WTC11 (cell line): ENCODE measurements around the gene CDH6. TPM values are rescaled to one million over a fixed set of nuclear protein-coding genes. Genes with fewer than 3 reads are reported as not detected.
A peak's percentile ranks its signal among the peaks of the same experiment; 100 is the strongest.

Experiments used
- ATAC-seq: fragments of 200-7000 bp; cut with Tn5 transposase; 2 replicates; pipeline ENCODE4 v1.10.0; 2021; ENCODE audit warnings: mild to moderate bottlenecking, moderate library complexity
- CTCF ChIA-PET: fragments of 300-600 bp; sonication (Branson Sonifier 250); formaldehyde crosslinking; loops from one replicate; lab custom pipeline; 2021; ENCODE audit warnings: antibody characterized with exemption; lab: Charles Lee
- POLR2A ChIA-PET: fragments of 350-600 bp; sonication (Branson Sonifier 250); formaldehyde crosslinking; loops from one replicate; lab custom pipeline; 2021; ENCODE audit warnings: antibody characterized with exemption; lab: Charles Lee
- DNase-seq: peaks from one replicate; pipeline ENCODE4 v3.0.0; 2021; ENCODE audit warnings: low spot score
- H3K27ac Mint-ChIP-seq: 2 replicates; pipeline ENCODE4 v1.8.0; 2021; ENCODE audit warnings: mixed read lengths
- H3K27me3 Mint-ChIP-seq: 2 replicates; pipeline ENCODE4 v1.8.0; 2021; ENCODE audit warnings: low read depth, mild to moderate bottlenecking, moderate library complexity, mixed read lengths
- H3K36me3 Mint-ChIP-seq: 2 replicates; pipeline ENCODE4 v1.8.0; 2021; ENCODE audit warnings: mixed read lengths
- H3K4me1 Mint-ChIP-seq: 2 replicates; pipeline ENCODE4 v1.8.0; 2022; ENCODE audit warnings: mixed read lengths
- H3K4me3 Mint-ChIP-seq: 2 replicates; pipeline ENCODE4 v1.8.0; 2021; ENCODE audit warnings: mild to moderate bottlenecking, moderate library complexity, mixed read lengths
- H3K9me3 Mint-ChIP-seq: 2 replicates; pipeline ENCODE4 v1.8.0; 2021; ENCODE audit warnings: mixed read lengths
- CTCF ChIP-seq: fragments of 200-600 bp; IDR thresholded peaks from 2 replicates; pipeline ENCODE4 v1.8.0; 2022; ENCODE audit warnings: antibody characterized with exemption
- E2F5 ChIP-seq: sonication (generic); formaldehyde crosslinking; IDR thresholded peaks from 2 replicates; pipeline ENCODE4 v1.8.1; 2022; ENCODE audit warnings: mild to moderate bottlenecking, moderate library complexity, missing genetic modification reagents
- ELF4 ChIP-seq: sonication (generic); formaldehyde crosslinking; IDR thresholded peaks from 2 replicates; pipeline ENCODE4 v1.8.1; 2022; ENCODE audit warnings: low read depth, mild to moderate bottlenecking, moderate library complexity, missing genetic modification reagents
- ESRRA ChIP-seq: sonication (generic); formaldehyde crosslinking; IDR thresholded peaks from 2 replicates; pipeline ENCODE4 v1.8.1; 2022; ENCODE audit warnings: mild to moderate bottlenecking, missing genetic modification reagents, borderline replicate concordance
- FOXJ3 ChIP-seq: sonication (generic); formaldehyde crosslinking; IDR thresholded peaks from 2 replicates; pipeline ENCODE4 v1.9.0; 2021; ENCODE audit warnings: missing genetic modification reagents, mild to moderate bottlenecking, borderline replicate concordance
- FOXK1 ChIP-seq: sonication (generic); formaldehyde crosslinking; IDR thresholded peaks from 2 replicates; pipeline ENCODE4 v1.8.0; 2022; ENCODE audit warnings: mild to moderate bottlenecking, moderate library complexity, missing genetic modification reagents
- GRHL2 ChIP-seq: fragments of 250-450 bp; sonication (Bioruptor Pico); IDR thresholded peaks from 2 replicates; pipeline ENCODE4 v1.8.0; 2022; ENCODE audit warnings: mild to moderate bottlenecking, moderate library complexity; ENCODE audit not compliant: insufficient replicate concordance, severe bottlenecking
- IRF2 ChIP-seq: sonication (generic); formaldehyde crosslinking; IDR thresholded peaks from 2 replicates; pipeline ENCODE4 v1.8.0; 2022; ENCODE audit warnings: low read depth, missing genetic modification reagents, borderline replicate concordance
- NR2C2 ChIP-seq: sonication (generic); formaldehyde crosslinking; IDR thresholded peaks from 2 replicates; pipeline ENCODE4 v1.8.0; 2022; ENCODE audit warnings: mild to moderate bottlenecking, missing genetic modification reagents
- OVOL2 ChIP-seq: fragments of 250-450 bp; sonication (Bioruptor Pico); IDR thresholded peaks from 2 replicates; pipeline ENCODE4 v1.9.0; 2021; ENCODE audit warnings: mild to moderate bottlenecking, borderline replicate concordance
- SOX15 ChIP-seq: fragments of 250-450 bp; sonication (Bioruptor Pico); IDR thresholded peaks from 2 replicates; pipeline ENCODE4 v1.9.0; 2021; ENCODE audit warnings: mild to moderate bottlenecking
- TEAD1 ChIP-seq: sonication (generic); formaldehyde crosslinking; IDR thresholded peaks from 2 replicates; pipeline ENCODE4 v1.8.0; 2022; ENCODE audit warnings: mild to moderate bottlenecking, missing genetic modification reagents
- TP53 ChIP-seq: sonication (generic); formaldehyde crosslinking; IDR thresholded peaks from 2 replicates; pipeline ENCODE4 v1.8.1; 2023; ENCODE audit warnings: mild to moderate bottlenecking, missing genetic modification reagents
- ZNF219 ChIP-seq: sonication (generic); formaldehyde crosslinking; IDR thresholded peaks from 2 replicates; pipeline ENCODE4 v1.8.0; 2023; ENCODE audit warnings: missing genetic modification reagents, mild to moderate bottlenecking, borderline replicate concordance
- ZNF423 ChIP-seq: fragments of 250-450 bp; sonication (Bioruptor Pico); IDR thresholded peaks from 2 replicates; pipeline ENCODE4 v2.1.2; 2022; ENCODE audit warnings: mild to moderate bottlenecking, moderate library complexity
- total RNA-seq: library from RNA; stranded (reverse); gene quantifications from 3 replicates; pipeline ENCODE4 v1.2.3, GENCODE V29; 2021
- TF ChIP-seq, protein P1 (sequence below): sonication (generic); formaldehyde crosslinking; IDR thresholded peaks from 2 replicates; pipeline ENCODE4 v1.8.0; 2023; ENCODE audit warnings: missing genetic modification reagents, mild to moderate bottlenecking, borderline replicate concordance

Gene CDH6
- total RNA-seq, 1 experiment from 2014 or later: 2.6 TPM

DNA sequence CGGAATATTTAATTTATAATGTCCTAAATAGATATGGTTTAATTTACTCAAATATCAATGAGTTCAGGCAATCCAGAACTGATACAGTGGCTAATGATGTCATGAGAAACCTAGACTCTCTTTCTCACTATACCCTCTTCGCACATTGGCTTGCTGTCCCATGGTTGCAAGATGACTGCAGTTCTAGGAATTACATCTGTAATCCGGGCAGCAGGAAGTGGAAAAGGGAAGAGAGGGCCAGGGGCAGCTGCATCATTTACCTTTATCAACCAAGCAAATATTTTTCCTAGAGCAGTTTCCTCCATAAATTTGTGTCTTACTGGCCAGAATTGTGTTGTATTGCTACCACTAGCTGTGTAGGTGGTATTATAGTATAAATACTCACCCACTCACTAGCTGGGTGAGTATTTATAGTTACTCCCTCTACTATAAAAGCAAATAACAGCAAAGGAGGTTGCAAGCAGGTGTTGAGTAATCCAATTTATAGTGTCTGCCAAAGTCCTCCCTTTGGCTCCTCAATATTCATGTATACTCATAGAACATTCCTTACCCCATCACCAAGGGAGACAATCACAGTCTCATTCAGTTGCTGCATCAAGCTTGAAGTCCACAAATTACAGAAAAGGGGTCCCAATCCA, 169.6 kb downstream of the CDH6 start:
- peaks cover 6% of the 10 kb centered on the region for H3K36me3 Mint-ChIP-seq
- peak overlapping the region; percentile 17; the same call in 1 of the 2 replicates for H3K27ac Mint-ChIP-seq
- POLR2A ChIA-PET: no interaction called here
- DNase-seq (no peak), ATAC-seq (peak; percentile 25; the same call in 1 of the 2 replicates)
- CTCF ChIA-PET: no interaction called here
- TF ChIP-seq IRF2 (CRISPR knock-in tag): no peak
- TF ChIP-seq E2F5 (CRISPR knock-in tag): no peak
- TF ChIP-seq TP53 (CRISPR knock-in tag): no peak
- no peak for TF ChIP-seq GRHL2 (CRISPR knock-in tag)
- no peak for TF ChIP-seq OVOL2 (CRISPR knock-in tag)
- no peak for TF ChIP-seq FOXK1 (CRISPR knock-in tag)
- TF ChIP-seq CTCF: no peak
- no peak for TF ChIP-seq ZNF219
- TF ChIP-seq ESRRA (CRISPR knock-in tag): no peak
- no peak for TF ChIP-seq SOX15 (CRISPR knock-in tag)
- no peak for TF ChIP-seq ELF4 (CRISPR knock-in tag)
- no peak for TF ChIP-seq TEAD1 (CRISPR knock-in tag)
- no peak for TF ChIP-seq ZNF423 (CRISPR knock-in tag)
- TF ChIP-seq, protein P1, sequence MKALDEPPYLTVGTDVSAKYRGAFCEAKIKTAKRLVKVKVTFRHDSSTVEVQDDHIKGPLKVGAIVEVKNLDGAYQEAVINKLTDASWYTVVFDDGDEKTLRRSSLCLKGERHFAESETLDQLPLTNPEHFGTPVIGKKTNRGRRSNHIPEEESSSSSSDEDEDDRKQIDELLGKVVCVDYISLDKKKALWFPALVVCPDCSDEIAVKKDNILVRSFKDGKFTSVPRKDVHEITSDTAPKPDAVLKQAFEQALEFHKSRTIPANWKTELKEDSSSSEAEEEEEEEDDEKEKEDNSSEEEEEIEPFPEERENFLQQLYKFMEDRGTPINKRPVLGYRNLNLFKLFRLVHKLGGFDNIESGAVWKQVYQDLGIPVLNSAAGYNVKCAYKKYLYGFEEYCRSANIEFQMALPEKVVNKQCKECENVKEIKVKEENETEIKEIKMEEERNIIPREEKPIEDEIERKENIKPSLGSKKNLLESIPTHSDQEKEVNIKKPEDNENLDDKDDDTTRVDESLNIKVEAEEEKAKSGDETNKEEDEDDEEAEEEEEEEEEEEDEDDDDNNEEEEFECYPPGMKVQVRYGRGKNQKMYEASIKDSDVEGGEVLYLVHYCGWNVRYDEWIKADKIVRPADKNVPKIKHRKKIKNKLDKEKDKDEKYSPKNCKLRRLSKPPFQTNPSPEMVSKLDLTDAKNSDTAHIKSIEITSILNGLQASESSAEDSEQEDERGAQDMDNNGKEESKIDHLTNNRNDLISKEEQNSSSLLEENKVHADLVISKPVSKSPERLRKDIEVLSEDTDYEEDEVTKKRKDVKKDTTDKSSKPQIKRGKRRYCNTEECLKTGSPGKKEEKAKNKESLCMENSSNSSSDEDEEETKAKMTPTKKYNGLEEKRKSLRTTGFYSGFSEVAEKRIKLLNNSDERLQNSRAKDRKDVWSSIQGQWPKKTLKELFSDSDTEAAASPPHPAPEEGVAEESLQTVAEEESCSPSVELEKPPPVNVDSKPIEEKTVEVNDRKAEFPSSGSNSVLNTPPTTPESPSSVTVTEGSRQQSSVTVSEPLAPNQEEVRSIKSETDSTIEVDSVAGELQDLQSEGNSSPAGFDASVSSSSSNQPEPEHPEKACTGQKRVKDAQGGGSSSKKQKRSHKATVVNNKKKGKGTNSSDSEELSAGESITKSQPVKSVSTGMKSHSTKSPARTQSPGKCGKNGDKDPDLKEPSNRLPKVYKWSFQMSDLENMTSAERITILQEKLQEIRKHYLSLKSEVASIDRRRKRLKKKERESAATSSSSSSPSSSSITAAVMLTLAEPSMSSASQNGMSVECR (CRISPR knock-in tag): no peak
- TF ChIP-seq FOXJ3 (CRISPR knock-in tag): no peak
- no peaks in the 10 kb centered on the region for H3K27me3 Mint-ChIP-seq
- H3K9me3 Mint-ChIP-seq: peaks cover 18% of the 10 kb centered on the region
- peaks cover 14% of the 10 kb centered on the region for H3K4me1 Mint-ChIP-seq
- H3K4me3 Mint-ChIP-seq: no peak overlapping the region

- Mint-ChIP-seq H3K36me3 (peaks cover 6% of the 10 kb centered on the region), H3K4me1 (peaks cover 14% of the 10 kb centered on the region), H3K9me3 (peaks cover 18% of the 10 kb centered on the region), H3K4me3 (no peak overlapping the region), H3K27me3 (no peaks in the 10 kb centered on the region), H3K27ac (no peak overlapping the region)
- ATAC-seq (no peak), DNase-seq (no peak)
- TF ChIP-seq NR2C2 (CRISPR knock-in tag): no peak
- ChIA-PET CTCF (no interaction called here), POLR2A (no interaction called here)
These were observed 171.6 kb downstream of the CDH6 start for GRCh38 chr5:31364881-31365636.
